Anterior cingulate cortex (tissue), 58 donors: ENCODE measurements around the gene RASA2.
"Not testable (repeated sequence)": the region's sequence is repeated elsewhere in the genome, so short reads cannot be mapped to it uniquely, and the experiment has no call there.

ENCODE experiments used
- DNase-seq, 58 donors: peaks; one replicate each; lab custom pipeline; 2025; lab: John Stamatoyannopoulos, UW

The RASA2 gene

DNA sequence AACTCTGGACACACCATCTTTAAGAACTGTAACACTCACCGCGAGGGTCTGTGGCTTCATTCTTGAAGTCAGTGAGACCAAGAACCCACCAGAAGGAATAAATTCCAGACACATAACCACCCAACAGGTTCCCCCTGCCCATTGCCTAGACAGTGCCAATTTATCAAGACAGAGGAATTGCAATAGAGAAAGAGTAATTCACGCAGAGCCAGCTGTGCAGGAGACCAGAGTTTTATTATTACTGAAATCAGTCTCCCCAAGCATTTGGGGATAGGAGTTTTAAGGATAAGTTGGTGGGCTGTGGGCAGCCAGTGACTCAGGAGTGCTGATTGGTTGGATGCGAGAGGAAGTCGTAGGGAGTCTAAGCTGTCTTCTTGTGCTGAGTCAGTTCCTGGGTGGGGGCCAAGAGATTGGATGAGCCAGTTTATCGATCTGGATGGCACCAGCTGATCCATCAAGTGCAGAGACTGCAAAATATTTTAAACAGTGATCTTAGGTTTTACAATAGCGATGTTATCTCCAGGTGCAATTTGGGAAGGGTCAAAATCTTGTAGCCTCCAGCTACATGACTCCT is 142.1 kb downstream of the RASA2 start:
- DNase-seq = not testable (repeated sequence)

GRCh38 chr3:141629976-141630375 is 143.1 kb downstream of the RASA2 start:
- no peak for DNase-seq

GRCh38 chr3:141632779-141633374 is 146.1 kb downstream of the RASA2 start:
- DNase-seq = no peak

- no peak for DNase-seq
Observed at GRCh38 chr3:141642215-141642614, 155.4 kb downstream of the RASA2 start.

- no peak for DNase-seq
Observed at GRCh38 chr3:141643391-141643790, 156.6 kb downstream of the RASA2 start.

DNA sequence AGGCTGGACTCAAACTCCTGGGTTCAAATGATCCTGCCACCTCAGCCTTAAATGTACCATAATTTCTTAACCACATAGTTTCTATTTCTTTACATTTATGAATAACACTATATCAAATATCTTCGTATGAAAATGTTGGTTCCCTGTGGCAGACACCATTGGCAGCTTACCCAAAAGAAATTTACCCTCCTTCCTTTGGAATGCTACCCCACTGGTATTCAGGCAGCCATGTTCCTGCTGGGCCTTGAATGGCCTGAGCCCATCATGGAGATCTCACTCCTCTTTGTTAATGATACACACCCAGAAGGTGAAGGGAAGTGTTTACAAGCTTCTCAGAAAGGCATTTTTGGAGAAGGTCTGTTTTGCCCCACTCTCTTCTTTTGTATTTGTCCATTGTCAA is 157.0 kb downstream of the RASA2 start:
- DNase-seq = no peak

DNA sequence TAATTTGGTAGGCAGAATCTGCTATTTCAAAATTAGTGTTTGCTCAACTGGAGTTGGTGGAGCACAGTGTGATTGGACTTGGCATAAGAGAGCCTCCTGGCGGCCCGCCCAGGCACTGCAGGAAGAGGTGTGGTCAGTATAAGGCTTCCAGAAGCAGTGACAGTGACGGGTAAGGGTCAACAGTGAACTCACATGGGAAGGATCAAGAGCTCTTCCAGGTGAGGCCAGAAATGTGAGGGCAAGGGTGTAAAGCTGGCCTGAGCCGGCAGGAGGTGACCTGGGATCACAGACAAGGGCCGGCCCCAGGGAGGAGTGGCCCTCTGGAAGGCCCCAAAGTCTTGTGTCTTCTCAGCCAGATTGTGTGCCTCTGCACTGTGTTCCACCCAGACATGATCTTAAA is 158.1 kb downstream of the RASA2 start:
- peak in 25 of 58 donors; percentile 1 to 54 (median 15) for DNase-seq

DNA sequence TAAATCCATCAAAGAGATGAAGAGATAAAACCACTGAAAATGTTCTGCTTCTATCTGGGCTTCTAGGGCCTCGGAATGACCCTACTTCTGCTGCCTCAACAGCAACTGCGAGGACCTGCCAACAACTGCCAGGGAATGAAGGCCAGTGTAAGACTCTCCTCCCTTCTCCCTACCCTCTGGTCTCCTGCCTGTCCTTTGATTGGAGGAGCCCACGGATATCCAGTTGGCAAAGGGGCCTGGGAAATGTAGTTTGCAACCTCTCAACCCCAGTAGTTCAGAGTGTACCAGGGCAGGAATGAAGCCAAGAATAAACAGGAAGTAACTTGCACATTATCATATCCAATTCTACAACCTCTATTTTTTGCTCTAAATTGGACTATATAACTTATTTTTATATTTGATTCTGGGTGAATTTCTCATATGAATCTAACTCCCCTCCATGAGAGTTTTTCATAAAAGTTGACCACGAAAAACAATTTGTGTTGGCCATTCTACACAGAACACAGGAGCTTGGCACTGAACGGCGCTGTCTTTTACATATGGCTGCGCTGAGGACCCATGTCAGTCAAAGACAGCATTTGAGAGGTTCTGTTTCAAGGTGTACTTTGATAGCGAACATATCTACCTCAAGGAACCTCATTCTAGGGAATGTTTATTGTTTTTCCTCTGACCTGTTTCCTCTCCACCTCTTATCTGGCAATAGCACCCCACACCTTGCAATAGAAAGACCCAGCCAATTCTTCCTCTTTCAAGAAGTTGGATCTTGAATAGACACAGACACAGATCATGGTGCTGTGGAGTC is 160.1 kb downstream of the RASA2 start:
- DNase-seq = peak in 1 of 58 donors; percentile 3

DNA sequence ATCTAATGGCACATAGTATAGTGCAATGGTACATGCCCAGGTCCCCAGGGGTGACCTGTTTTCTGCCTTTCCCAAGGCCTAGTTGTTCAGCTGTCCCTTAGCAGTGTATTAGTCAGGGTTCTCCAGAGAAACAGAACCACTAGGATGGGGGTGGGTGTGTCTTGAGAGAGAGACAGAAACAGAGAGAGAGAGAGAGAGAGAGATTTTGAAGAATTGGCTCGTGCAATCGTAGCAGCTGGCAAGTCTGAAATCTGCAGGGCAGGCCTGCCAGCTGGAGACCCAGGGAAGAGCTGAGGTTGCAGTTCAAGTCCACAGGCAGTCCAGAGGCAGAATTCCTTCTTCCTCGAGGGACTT is 160.7 kb downstream of the RASA2 start:
- no peak for DNase-seq

DNA sequence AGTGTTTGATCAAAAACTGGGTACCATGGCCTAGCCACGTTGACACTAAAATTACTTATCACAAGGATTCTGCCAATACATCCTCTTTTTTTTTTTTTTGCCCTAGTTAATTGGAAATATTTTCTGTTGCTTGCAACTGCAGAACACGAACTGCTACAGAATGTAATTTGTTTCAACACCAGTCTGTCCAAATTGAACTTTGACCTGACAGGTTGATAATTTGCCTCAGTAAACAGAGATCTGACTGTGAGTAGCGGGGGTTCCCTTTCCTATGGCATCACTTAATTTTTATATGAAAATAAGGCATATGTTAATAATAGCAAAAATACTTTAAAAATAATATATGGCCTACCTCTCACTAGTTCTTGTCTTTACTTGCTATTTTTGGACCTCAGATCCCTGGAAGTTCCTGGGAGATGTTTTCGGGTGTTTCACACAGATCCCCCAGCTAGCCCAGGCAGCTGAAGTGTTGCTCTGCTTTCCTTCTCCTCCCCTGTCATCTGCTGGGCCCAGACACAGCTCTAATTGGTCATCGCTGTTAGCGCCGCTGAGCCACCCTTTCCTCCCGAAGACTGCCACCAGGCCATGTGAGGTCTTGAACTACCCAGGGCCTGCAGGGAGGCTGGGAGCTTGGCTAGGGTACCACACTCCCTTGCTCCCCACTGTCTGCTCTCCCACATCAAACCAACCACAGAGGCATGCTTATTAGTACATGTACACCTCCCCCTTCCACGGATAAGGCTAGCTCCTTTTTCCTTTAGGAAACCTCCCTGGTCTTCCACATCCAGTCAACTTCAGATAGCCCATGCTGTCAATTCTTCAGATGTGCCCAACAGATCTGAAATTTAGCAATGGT is 161.5 kb downstream of the RASA2 start:
- no peak for DNase-seq

DNA sequence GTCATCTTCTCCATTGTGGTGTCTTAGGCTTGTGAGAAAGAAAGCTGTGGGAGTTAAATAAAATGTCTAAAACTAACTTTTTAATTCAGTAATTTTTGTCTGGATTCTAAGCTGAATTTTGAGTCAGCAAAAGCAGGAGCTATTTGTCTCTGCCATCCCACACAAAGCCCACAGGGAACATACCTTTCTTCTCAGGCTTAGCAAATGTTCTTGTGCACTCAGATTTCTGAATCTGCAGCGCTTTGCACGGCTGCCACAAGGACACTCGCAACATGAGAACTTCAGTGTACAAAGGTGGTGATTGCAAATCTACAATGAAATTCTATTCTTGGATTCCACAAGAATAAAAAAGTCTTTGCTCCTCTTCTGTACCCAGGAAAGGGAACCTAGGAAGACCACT is 163.0 kb downstream of the RASA2 start:
- no peak for DNase-seq

- no peak for DNase-seq
Observed at GRCh38 chr3:141650783-141651182, 164.0 kb downstream of the RASA2 start.

DNA sequence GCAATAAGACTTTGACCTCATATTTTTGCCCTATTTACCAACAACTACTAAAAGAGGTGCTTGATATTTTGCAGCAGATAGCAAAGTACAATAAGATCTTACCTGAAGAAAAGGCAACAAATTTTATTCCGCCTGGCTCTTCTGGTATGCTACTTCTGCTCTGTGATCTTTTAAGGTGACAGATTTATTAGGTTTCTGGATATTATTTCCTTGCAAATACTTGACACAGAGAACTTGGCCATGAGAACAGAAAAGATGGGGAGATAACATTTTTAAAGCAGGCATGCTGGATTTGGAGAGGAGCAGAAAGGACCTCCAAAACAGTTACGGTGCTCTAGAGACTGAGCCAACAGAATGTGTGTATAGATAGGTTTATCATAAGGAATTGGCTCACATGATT is 164.6 kb downstream of the RASA2 start:
- DNase-seq = no peak

DNA sequence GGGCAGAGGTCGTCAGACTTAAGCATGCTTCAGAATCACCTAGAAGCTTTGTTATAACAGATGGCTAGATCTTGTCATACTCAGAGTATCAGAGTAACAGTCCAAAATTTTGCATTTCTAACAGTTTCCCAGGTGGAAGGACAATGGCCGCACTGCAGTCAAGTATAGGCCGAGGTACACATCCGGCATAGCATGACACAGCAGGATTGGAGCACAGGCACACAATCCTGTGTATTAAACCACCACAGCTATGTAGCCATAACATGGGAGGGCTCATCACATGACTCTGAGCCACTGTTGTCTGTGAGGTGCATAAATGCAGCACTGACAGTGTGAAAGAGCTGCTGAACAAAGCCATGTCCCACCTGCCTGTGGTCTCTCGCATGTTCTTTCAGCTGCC is 165.5 kb downstream of the RASA2 start:
- no peak for DNase-seq

DNA sequence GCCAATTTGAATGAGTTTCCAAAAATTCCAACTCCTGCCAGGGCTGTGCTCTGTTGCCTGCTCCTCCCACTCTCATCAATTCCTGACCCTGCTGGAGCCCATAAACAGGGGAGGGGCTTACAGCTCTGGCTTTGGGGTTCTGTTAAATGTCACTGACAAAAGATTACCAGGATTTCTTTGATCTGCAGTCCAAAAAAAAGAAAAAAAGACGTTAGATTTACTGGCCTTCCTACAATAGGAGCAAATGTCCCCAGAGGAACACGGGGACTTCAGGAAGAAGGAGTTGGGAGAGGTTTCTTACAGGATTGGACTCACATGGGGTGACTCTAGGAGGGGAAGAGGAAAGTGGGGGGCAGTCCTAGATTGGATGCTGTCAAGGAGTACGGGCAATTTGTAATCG is 167.0 kb downstream of the RASA2 start:
- DNase-seq = no peak

DNA sequence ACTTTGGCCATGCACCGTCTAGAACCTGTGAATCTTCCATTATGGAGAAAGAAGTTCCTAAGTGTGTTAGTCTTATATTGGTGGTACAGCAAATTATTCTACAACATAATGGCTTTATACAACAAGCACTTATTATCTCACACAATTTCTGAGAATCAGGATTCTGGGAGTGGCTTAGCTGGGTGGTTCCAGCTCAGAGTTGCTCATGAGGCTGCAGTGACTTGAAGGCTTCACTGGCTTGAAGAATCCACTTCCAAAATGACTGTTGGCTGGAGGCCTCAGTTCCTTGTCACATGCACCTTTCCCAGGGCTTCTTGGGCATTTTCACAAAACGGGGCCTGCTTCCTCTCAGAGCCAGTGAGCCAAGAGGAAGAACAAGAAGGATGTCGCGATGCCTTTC is 169.0 kb downstream of the RASA2 start:
- DNase-seq = no peak

DNA sequence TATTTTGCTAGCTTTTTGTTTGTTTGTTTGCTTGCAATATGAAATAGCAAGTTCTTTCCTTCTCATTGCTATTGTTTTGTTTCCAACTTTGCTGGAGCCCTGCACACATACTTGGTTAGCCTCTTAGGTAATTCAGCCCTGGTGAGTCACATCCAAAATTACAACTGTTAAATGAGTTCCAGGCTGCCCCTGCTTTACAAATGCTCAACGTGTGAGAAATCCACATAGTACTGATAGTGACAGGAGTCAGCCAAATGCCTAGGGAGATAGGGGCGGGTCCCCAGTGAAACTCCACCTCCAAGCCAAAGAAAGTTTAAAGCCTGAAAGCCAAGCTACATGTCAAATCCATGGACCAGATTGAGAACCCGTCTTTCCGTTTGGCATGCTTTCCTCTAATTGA is 169.9 kb downstream of the RASA2 start:
- no peak for DNase-seq

DNA sequence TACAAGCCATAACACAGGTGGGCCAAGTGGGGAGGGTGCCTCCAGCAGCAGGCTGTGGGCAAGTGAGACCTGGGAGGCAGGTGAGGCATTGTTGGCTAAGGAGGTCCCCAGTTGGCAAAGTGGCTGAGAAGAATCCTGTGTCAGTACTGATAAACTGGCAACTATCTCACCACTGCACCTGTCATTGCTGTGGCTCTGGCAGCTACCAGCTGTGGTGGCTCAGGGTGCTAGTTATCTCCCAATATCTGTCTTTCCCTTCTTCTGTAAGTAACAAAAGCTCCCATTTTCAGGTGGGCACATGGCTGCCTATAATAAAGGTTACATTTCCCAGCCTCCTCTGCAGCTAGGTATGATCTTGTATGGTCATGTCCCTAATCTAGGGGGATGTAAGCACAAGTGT is 170.7 kb downstream of the RASA2 start:
- no peak for DNase-seq

DNA sequence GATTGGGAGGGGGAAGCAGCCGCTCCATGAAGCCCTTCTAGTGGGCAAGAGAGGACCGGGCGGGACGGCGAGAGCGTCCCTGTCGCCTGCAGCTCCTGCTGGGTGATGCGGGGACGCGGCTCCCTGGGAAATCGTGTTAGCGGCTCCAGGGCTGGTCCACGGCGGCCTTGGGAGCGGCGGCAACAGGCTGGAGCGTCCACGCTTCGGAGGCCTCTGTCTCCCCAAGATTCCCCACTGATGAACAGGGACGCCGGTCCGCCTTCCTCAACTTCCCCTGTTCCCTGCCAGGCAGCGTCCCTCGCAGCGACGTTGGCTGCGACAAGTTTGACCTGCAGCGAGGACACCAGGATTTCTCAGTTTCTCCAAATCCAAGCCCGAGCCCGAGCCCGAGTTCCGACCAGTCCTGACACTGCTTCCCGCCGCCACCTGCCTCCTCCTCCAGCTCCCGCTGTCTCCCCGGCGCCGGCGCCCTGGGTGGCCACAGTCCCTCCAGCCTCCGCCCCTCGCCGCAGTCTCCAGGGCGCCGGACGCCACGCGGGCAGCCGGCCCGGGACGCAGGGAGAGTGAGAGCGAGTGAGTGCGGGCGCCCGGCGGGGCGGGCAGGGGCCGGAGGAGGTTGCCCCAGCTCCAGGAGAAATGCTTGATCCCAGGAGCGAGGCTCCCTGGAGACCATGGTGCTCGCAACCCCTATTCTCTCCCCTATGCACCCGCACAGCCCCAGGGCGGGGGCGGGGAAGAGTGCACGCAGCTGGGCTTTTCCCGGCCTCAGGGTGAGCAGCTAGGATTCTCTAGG is 173.2 kb downstream of the RASA2 start:
- DNase-seq = peak in 44 of 58 donors; percentile 6 to 56 (median 22)

GRCh38 chr3:141660614-141660947 is 173.8 kb downstream of the RASA2 start:
- no peak for DNase-seq
